GM12878 (cell line): ENCODE measurements around the gene PEX6. TPM values are rescaled to one million over a fixed set of nuclear protein-coding genes. Genes with fewer than 3 reads are reported as not detected.

ENCODE experiments used
- CEBPZ ChIP-seq: fragments of 150-350 bp; IDR thresholded peaks from 2 replicates; pipeline ENCODE4 v1.6.1; 2016; ENCODE audit warnings: low read depth, low read length
- EGR1 ChIP-seq, 2 experiments: IDR thresholded peaks; 1 replicate in 1 of 2; 2 replicates in 1 of 2; pipeline ENCODE4 v1.6.1; 2011 to 2012; ENCODE audit warnings: low read depth in 2 of 2, low read length in 2 of 2, borderline replicate concordance in 1 of 2, mild to moderate bottlenecking in 1 of 2, moderate library complexity in 1 of 2
- HCFC1 ChIP-seq: fragments of 150-350 bp; IDR thresholded peaks from 2 replicates; pipeline ENCODE4 v1.6.1; 2014; ENCODE audit warnings: low read length
- NFYB ChIP-seq: IDR thresholded peaks from 2 replicates; pipeline ENCODE4 v1.6.1; 2011; ENCODE audit warnings: low read depth, mild to moderate bottlenecking, low read length, improper control_type of control experiment, moderate library complexity; ENCODE audit not compliant: insufficient read depth
- PRDM15 ChIP-seq: fragments of 450-650 bp; formaldehyde crosslinking; IDR thresholded peaks from 2 replicates; pipeline ENCODE4 v1.4.0; 2020; ENCODE audit warnings: mild to moderate bottlenecking, moderate library complexity
- SREBF1 ChIP-seq: IDR thresholded peaks from 2 replicates; pipeline ENCODE4 v1.6.1; 2012; ENCODE audit warnings: mild to moderate bottlenecking, low read length
- SRF ChIP-seq, 2 experiments: IDR thresholded peaks; 2 replicates each; pipeline ENCODE4 v1.6.1; 2011; ENCODE audit warnings: low read depth in 2 of 2, low read length in 2 of 2, mild to moderate bottlenecking in 1 of 2, moderate library complexity in 1 of 2
- STAT1 ChIP-seq: fragments of 450-650 bp; conservative IDR thresholded peaks from 2 replicates; pipeline ENCODE4 v1.6.1; 2014; ENCODE audit warnings: antibody characterized with exemption, mild to moderate bottlenecking
- WRNIP1 ChIP-seq: IDR thresholded peaks from 2 replicates; pipeline ENCODE4 v1.6.1; 2011; ENCODE audit warnings: low read depth, low read length, improper control_type of control experiment, borderline replicate concordance
- ZBED1 ChIP-seq: IDR thresholded peaks from 2 replicates; pipeline ENCODE4 v1.6.1; 2016; ENCODE audit warnings: borderline replicate concordance
- ZBTB4 ChIP-seq: fragments of 450-650 bp; formaldehyde crosslinking; IDR thresholded peaks from 2 replicates; pipeline ENCODE4 v1.4.0; 2022; ENCODE audit warnings: mild to moderate bottlenecking, moderate library complexity
- ZNF24 ChIP-seq: fragments of 450-650 bp; IDR thresholded peaks from 2 replicates; pipeline ENCODE4 v1.6.1; 2017; ENCODE audit warnings: antibody characterized with exemption, mild to moderate bottlenecking
- ZNF592 ChIP-seq: fragments of 450-650 bp; IDR thresholded peaks from 2 replicates; pipeline ENCODE4 v1.6.1; 2017; ENCODE audit warnings: mild to moderate bottlenecking, moderate library complexity
- ZSCAN29 ChIP-seq: fragments of 450-650 bp; IDR thresholded peaks from 2 replicates; pipeline ENCODE4 v1.6.1; 2017; ENCODE audit warnings: mild to moderate bottlenecking, moderate library complexity
- polyA plus RNA-seq, 11 experiments: library from polyadenylated mRNA; depleted of rRNA in 4 of 11; unstranded in 6 of 11; stranded (reverse) in 5 of 11; fragments of >200 nt; fragmentation: Nextera tagmentation in 4 of 11; fragmentation: Illumina TruSeq in 1 of 11; extraction: Ambion mirVana in 4 of 11; extraction: Trizol in 1 of 11; gene quantifications; 1 replicate in 1 of 11; 2 replicates in 10 of 11; pipeline versions ENCODE4 v1.2.1 to v1.2.3, GENCODE V29; 2011 to 2016; ENCODE audit warnings: inconsistent platforms in 2 of 11, missing spikeins in 2 of 11, low read depth in 1 of 11
- total RNA-seq, 4 experiments: library from RNA; depleted of rRNA in 3 of 4; stranded (reverse); fragments of >200 nt in 3 of 4; fragmentation: Illumina TruSeq in 1 of 4; extraction: Trizol in 1 of 4; gene quantifications; 2 replicates each; pipeline versions ENCODE4 v1.2.1 to v1.2.3, GENCODE V29; 2013 to 2021

Gene PEX6
- total and polyA plus RNA-seq, 10 of the 15 experiments (the other 5 are each of a cell fraction or from before 2014, with no cell fraction given): 0.39 to 21.1 (median 7.8) TPM

- TF ChIP-seq SRF (IDR thresholded peaks at IDR 0.05; ENCODE audit: low read depth in 2 of 2, low read length in 2 of 2): no peak
- peak; percentile 95 for TF ChIP-seq NFYB
- no peak for TF ChIP-seq PRDM15 (CRISPR knock-in tag)
- no peak for TF ChIP-seq ZSCAN29
- no peak for TF ChIP-seq ZNF24
- TF ChIP-seq ZBED1: no peak
- TF ChIP-seq EGR1 (IDR thresholded peaks at IDR 0.05; ENCODE audit: borderline replicate concordance in 1 of 2, low read depth in 2 of 2, low read length in 2 of 2): peak in 1 of 2 experiments; percentile 86; a peak in 2 of 3 replicates
- TF ChIP-seq STAT1: no peak
- TF ChIP-seq ZNF592: no peak
- TF ChIP-seq SREBF1: no peak
- no peak for TF ChIP-seq CEBPZ
- no peak for TF ChIP-seq ZBTB4 (CRISPR knock-in tag)
- TF ChIP-seq HCFC1: no peak
- no peak for TF ChIP-seq WRNIP1
Observed at GRCh38 chr6:42984001-42984923, 5.3 kb upstream of the PEX6 start, which contains the start of gene PPP2R5D (continued).
